Umbilical cord (tissue), 2 donors: ENCODE results near the gene PRR3. TPM values are rescaled to one million over a fixed set of nuclear protein-coding genes. Genes with fewer than 3 reads are reported as not detected.
"Not testable (repeated sequence)": the region's sequence is repeated elsewhere in the genome, so short reads cannot be mapped to it uniquely, and the experiment has no call there.

Source experiments
- DNase-seq: peaks from one replicate; pipeline ENCODE4 v3.0.0-alpha.2; 2015; ENCODE audit warnings: low spot score
- total RNA-seq: library from RNA; depleted of rRNA; stranded (reverse); fragments of >200 nt; gene quantifications from one replicate; pipeline ENCODE4 v1.2.3, GENCODE V29; 2014; ENCODE audit warnings: low replicate concordance; ENCODE audit not compliant: insufficient read depth

PRR3 gene, protein sequence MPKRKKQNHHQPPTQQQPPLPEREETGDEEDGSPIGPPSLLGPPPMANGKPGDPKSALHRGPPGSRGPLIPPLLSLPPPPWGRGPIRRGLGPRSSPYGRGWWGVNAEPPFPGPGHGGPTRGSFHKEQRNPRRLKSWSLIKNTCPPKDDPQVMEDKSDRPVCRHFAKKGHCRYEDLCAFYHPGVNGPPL
- 5.1 TPM for total RNA-seq

DNA sequence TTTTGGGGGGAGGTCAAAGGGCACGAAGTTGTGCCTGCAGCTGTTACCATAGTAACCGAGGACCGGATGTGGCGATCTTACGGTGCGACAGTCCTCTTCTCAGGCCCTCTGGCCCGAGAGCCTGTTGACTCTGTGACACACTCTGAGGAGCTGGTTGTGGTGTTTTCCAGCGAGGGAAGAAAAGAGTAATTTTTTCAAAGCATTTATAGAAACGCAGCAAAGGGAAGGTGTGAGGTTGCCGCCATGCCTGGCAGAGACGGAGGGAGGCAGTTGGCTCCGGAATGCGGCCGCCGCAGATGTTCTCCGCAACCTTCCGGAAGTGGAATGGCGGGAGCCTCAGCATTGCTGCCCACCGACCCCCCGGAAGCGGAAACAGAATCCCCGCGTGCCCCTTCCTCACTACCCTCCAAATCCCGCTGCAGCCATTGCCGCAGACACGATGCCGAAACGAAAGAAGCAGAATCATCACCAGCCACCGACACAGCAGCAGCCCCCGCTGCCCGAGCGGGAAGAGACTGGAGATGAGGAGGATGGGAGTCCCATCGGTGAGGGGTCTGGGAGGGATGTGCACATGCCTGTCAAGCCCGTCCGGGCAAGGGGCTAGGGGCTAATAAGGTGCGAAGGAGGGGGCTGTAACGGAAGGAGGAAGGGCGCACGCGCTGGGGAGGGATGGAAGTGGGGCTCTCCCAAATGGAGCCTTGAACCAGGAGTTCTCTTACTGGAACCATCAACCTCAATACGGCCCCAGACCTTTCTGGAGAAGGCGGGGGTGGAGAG lies at the start of gene PRR3:
PRR3 (plus strand) TSS at position 390 of the 777 bp plus-strand sequence; CDS start at position 440, 50 bp downstream.
- DNase-seq: peak; percentile 96

DNA sequence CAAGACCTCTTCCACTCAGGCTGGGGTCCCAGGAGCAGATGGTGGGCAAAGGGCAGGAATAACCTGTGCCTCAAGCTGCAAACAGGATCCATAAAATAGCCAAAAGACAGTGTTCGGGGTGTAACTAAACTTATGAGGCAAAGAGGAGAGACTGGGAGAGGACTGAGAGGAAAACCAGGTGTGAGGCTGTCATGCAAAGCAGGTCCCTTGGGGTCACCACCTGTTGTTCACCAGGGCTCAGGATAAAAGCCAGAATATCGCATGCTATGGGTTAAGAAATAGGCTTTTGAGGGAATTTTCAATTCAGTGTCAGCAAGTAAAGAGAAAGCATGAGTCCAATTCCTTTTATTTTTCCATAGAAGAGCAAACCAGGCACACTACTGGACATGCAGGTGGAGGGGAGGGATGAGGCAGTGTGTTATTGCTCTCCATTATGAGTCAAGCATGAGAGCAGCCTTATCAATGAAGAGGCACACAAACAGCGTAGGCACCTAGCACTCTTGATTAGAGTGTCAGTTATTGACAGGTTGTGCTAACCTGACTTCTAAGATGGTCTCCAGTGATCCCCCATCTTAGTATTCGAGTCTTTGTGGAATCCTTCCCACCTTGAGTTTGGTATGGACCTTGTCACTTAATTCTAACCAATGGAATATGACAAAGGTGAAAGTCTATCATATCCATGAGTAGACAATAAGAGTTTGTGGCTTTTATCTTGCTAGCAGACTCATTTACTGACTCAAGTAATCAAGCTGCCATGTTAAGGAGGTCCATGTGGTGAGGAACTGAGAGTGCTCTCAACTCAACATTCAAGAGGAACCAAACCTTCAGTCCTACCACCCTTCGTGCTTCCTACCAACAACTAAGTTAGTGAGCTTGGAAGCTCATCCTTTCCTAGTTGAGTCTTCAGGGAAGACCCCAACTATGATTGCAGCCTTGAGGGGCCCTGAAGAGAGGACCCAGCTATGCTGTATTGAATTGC lies 49.0 kb upstream of the PRR3 start:
- DNase-seq: no peak

DNA sequence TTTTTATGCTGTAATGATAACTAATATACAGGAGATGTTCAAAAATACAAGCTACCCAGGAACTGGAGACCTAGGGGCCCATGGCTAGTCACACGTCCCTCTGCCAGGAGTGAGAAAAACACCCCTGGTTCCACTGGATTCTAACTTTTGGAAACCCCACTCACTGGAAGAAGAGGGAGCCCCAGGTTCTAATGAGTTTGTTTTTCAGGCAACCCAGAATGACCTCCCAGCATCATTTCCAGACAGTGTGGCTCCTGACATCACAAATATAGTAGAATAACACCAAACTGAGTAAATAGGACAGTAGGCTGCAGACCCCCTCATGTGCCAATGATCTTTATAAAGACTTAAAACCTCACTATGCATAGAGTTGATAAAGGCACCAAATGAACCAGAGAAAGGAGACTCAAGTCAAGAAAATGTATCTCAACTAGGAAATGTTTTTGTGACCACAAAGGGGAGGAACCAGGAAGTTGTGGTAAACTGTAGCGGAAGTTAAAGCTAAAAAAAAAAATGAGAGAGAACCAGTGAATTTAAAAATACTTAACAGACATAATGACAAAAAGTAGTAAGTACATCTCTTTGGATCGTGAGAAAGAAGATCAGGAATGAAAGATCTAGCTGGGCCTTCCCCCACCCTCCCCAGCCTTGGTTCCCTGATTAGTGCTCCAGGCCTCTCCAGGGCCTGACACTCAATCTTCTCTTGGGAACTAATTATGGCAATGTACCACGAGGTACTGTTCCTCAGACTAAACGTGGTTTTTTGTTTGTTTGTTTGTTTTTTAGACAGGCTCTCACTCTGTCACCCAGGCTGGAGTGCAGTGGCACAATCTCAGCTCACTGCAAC lies 48.0 kb upstream of the PRR3 start:
- no peak for DNase-seq

DNA sequence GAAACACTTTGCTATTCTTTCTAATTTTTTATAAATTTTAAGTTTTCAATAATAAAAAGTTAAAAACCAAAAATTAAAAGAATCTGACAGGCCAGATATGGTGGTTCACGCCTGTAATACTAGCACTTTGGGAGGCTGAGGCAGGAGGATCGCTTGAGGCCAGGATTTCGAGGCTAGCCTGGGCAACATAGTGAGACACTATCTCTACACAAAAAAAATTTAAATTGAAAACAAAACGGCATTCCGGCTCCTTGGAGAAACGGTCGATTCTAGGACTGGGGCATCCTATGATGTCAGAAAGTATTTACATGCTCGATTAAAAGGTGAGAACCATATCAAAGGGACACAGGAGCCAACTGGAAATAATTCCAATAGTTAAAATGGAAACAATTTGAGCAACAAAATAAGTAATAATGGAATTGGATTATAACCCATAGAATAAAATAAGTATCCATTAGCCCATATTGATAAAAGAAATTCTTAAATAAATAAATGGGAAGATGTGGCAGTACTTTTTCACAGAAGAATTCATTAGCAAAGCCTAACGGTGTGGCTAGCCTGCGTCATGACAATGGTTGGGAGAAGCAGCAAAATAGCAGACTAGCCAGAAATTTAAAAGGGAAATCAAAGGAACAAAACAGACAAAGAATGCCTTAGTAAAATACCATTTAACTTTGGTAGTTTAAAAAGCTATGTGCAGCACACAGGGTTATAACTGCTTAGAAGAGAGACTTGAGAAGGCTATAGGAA lies 46.5 kb upstream of the PRR3 start:
- DNase-seq: no peak

DNA sequence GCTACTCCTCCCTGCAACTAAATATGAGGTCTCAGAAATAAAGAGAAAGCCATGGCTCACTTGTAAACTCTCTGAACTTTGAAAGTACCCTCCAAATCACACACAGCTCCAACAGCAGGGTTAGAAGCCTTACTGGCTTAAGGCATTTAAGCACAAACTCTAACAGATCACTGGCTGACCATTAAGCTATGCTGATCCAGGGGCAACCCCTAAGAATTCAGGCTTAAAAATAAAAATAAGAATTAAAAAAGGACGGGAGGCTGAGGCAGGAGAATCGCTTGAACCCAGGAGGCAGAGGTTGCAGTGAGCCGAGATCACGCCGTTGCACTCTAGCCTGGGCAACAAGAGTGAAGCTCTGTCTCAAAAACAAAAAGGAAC lies 45.9 kb upstream of the PRR3 start:
- no peak for DNase-seq

DNA sequence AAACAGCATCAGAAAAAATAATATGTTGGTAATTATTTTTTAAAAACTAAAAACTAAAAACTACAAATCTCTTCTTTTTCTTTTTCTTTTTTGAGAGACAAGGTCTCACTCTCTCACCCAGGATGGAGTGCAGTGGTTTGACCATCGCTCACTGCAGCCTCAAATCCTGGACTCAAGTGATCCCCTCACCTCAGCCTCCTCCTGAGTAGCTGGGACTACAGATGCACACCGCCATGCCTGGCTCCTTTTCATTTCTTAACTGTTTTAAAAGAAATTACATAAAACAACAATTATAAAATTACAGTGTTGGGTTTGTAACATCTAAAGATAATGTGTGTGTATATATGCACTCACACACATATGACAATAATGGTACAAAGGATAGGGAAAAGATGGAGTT lies 43.6 kb upstream of the PRR3 start:
- no peak for DNase-seq

DNA sequence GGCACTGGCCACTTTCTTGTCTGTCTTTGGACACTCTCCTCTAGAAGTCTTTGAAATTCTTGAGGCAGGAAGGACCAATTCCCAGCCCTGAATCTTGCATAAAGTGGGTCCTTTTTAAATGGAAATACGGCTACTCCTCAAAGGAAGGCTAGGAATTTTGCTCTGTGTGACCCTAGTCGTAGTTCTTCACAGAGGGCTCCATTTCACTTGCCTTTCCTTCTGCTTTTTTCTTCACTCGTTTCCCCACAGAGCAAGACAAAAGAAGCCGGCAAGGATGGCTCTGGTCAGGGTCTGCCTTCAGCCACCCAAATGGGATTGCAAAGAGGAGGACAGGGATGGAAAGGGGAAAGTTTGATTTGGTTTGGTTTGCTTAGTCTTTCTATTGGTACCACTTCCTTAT lies 42.0 kb upstream of the PRR3 start:
- no peak for DNase-seq

DNA sequence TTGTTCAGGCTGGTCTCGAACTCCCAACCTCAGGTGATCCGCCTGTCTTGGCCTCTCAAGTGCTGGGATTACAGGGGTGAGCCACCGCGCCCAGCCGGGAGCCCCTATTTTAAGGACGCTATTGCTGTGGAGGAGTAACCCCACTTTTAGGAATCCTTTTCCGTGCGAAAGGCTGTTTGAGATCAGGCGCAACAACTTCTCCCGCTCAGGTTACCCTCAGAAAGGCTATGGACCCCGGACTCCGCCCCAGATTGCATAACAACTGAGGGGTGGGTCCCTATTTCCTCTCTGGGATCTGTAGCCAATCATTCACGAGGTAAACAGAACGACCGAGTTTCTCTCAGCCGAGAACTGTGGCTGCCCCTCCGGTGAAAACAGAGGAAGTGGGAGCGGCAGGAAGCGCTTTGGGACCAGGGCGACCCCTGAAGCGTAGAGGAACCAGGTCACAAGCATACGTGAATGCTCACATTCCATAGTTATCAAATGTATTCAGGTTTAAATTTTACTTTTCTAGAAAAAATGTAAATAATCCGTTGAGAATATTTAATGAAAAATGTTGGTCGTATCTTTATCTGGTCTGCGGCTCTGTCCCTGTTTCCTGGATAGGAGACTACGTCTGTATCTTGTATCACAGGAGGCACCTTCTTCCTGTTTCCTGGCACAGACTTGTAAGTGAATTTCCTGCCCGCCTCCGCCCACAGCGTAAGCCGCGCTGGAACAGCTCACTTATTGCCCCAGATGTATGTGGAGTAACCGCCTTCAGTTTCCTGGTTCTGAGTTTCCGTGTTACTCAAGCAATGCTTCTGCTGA lies 40.9 kb upstream of the PRR3 start:
- DNase-seq: peak; percentile 96

DNA sequence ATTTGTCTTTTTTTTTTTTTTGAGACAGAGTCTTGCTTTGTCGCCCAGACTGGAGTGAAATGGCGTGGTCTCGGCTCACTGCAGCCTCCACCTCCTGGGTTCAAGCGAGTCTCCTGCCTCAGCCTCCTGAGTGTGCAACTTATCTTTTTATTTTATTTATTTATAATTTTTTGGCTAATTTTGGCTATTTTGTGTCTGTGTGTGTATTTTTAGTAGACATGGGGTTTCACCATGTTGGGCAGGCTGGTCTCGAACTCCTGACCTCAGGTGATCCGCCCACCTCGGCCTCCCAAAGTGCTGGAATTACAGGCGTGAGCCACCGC lies 40.4 kb upstream of the PRR3 start:
- DNase-seq: not testable (repeated sequence)

DNA sequence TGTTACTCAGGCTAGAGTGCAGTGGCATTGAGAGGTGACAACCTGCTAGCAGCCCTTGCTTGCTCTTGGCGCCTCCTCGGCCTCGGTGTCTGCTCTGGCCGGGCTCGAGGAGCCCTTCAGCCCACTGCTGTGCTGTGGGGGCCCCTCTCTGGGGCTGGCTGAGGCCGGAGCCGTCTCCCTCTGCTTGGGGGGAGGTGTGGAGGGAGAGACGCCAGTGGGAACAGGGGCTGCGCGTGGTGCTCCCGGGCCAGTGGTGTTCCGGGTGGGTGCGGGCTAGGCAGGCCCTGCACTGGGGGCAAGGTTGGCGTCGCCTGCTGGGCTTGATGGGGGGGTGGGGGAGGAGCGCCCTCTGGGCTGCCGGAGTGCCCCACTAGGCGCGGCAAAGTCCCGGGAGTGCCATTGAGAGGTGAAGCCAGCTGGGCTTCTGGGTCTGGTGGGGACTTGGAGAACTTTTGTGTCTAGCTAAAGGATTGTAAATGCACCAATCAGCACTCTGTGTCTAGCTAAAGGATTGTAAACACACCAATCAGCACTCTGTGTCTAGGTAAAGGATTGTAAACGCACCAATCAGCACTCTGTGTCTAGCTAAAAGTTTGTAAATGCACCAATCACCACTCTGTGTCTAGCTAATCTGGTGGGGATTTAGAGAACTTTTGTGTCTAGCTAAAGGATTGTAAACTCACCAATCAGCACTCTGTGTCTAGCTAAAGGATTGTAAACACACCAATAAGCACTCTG lies 39.2 kb upstream of the PRR3 start:
- not testable (repeated sequence) for DNase-seq

DNA sequence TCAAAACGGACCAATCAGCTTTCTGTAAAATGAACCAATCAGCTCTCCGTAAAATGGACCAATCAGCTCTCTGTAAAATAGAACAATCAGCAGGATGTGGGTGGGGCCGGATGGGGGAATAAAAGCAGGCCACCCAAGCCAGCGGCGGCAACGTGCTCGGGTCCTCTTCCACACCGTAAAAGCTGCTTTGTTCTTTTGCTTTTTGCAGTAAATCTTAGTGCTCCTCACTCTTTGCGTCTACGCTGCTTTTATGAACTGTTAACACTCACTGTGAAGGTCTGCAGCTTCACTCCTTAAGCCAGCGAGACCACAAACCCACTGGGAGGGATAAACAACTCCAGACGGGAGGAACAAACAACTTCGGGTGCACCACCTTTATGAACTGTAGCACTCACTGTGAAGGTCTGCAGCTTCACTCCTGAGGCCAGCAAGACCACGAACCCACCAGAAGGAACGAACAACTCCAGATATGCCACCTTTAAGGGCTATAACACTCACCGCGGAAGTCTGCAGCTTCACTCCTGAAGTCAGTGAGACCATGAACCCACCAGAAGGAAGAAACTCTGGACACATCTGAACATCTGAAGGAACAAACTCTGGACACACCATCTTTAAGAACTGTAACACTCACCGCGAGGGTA lies 38.5 kb upstream of the PRR3 start:
- DNase-seq: not testable (repeated sequence)

DNA sequence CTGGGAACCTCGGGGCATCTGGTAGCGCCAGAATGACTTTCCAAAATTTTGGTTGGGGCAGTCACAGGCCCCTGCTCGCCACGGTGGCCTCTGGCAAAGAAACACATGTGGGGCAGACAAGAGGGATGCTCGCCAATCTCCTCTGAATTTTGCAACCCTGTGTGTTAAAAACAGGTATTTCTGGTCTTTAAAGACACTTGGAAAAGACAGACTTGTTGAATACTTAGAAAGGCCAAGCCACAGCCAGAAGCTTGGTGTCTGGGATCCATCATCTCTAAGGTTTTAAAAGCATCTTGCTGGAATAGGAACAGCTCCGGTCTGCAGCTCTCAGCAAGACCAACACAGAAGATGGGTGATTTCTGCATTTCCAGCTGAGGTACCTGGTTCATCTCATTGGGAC lies 36.6 kb upstream of the PRR3 start:
- peak; percentile 69 for DNase-seq

DNA sequence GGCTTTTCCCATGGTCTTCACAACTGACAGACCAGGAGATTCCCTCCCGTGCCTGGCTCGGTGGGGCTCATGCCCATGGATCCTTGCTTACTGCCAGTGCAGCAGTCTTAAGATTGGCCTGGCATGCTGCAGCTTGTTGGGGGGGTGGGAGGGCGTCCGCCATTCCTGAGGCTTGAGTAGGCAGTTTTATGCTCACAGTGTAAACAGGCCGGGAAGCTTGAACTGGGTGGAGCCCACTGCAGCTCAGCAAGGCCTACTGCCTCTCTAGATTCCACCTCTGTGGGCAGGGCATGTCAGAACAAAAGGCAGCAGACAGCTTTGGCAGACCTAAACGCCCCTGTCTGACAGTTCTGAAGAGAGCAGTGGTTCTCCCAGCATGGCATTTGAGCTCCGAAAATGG lies 36.0 kb upstream of the PRR3 start:
- peak; percentile 62 for DNase-seq

DNA sequence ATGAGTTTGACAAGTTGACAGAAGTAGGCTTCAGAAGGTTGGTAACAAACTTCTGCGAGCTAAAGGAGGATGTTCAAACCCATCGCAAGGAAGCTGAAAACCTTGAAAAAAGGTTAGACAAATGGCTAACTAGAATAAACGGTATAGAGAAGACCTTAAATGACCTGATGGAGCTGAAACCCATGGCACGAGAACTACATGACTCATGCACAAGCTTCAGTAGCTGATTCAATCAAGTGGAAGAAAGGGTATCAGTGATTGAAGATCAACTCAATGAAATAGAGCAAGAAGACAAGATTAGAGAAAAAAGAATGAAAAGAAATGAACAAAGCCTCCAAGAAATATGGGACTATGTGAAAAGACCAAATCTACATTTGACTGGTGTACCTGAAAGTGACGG lies 35.1 kb upstream of the PRR3 start:
- DNase-seq: not testable (repeated sequence)

DNA sequence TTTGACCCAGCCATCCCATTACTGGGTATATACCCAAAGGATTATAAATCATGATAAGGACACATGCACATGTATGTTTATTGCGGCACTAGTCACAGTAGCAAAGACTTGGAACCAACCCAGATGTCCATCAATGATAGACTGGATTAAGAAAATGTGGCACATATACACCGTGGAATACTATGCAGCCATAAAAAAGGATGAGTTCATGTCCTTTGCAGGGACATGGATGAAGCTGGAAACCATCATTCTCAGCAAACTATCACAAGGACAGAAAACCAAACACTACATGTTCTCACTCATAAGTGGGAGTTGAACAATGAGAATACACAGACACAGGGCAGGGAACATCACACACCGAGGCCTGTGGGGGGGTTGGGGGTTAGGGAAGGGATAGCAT lies 30.7 kb upstream of the PRR3 start:
- not testable (repeated sequence) for DNase-seq

DNA sequence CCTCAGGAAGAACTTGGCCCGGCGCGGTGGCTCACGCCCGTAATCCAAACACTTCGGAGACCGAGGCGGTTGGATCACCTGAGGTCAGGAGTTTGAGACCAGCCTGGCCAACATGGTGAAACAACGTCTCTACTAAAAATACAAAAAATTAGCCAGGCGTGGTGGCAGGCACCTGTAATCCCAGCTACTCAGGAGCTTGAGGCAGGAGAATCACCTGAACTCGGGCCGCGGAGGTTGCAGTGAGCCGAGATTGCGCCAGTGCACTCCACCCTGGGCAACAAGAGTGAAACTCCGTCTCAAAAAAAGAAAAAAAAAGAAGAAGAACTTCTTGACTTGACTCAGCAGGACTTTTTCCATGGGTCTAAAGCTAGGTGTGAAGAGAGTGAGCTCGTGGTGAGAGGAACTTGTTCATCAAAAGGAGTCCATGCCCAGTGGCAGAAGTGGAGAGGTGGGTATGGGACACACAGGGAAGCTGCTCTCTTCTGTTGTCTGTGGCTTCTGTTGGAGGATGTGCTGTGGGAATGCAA lies 27.7 kb upstream of the PRR3 start:
- not testable (repeated sequence) for DNase-seq

DNA sequence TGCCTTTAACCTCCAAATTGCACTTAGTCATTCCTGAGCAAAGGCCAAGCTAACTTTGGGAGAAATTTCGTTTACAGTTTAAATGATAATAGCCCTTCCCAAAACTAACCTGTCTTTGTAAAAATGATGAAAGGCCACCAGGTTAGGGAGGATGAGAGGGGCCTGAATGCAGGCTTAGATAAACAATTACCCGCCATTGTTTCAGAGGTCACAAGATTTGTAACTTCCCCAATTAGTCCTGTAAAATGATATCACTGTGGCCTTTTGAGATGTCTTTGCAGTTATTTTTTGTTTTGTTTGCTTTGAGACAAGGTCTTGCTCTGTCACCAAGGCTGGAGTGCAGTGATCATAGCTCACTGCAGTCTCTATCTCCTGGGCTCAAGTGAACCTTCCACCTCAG lies 27.1 kb upstream of the PRR3 start:
- DNase-seq: no peak
